NCI-H526 (cell line): ENCODE results near the gene ANAPC5.
"Not testable (repeated sequence)": the region's sequence is repeated elsewhere in the genome, so short reads cannot be mapped to it uniquely, and the experiment has no call there.

ENCODE experiments used
- DNase-seq, 2 experiments: peaks; one replicate each; lab custom pipeline; 2025; lab: John Stamatoyannopoulos, UW

ANAPC5 gene, protein sequence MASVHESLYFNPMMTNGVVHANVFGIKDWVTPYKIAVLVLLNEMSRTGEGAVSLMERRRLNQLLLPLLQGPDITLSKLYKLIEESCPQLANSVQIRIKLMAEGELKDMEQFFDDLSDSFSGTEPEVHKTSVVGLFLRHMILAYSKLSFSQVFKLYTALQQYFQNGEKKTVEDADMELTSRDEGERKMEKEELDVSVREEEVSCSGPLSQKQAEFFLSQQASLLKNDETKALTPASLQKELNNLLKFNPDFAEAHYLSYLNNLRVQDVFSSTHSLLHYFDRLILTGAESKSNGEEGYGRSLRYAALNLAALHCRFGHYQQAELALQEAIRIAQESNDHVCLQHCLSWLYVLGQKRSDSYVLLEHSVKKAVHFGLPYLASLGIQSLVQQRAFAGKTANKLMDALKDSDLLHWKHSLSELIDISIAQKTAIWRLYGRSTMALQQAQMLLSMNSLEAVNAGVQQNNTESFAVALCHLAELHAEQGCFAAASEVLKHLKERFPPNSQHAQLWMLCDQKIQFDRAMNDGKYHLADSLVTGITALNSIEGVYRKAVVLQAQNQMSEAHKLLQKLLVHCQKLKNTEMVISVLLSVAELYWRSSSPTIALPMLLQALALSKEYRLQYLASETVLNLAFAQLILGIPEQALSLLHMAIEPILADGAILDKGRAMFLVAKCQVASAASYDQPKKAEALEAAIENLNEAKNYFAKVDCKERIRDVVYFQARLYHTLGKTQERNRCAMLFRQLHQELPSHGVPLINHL

GRCh38 chr12:121351820-121352681 lies at the start of gene ANAPC5:
Gene ANAPC5 (minus strand): TSS chr12:121352411. CDS start chr12:121352340, 71 bp downstream.
- DNase-seq, result peak; percentile 99

DNA sequence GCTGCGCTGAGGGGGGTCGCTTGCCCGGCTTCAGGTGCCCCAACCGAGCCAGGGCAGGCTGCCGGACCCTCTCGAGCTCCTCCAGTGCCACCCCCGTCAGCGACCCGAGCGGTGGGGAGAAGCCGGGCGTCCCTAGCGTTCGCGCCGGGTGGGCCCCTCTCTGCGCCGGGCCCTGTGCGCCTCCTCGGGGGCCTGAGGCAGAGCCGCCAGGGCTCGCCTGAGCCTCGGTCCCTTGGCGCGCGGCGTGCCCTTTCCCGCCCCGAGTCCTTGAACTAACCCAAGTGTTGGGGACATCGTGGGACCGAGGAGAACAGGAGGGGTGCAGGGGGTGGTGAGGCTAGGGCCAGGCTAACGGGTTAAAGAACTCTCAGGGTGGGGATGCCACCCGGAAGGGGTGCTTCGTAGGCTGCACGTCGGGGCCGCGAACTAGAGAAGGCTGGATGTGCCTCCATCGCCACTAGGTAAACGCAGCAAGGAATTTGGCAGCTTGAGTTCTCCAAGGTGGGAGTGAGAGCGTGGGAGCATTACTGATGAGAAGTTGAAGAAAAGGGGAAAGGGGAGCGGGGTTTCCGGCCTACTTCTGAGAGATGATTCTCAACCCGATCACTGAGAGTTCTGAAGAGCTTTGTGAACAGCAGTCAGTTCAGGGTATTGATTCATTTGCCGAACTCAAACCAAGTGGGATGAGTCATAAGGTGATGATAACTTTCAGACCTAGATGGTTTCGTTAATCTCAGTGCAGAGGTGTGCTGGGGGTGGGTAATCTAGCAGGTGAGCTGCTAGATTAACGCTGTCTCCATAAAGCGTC lies 48.3 kb upstream of the ANAPC5 start:
- peak in 1 of 2 experiments; percentile 54 for DNase-seq

DNA sequence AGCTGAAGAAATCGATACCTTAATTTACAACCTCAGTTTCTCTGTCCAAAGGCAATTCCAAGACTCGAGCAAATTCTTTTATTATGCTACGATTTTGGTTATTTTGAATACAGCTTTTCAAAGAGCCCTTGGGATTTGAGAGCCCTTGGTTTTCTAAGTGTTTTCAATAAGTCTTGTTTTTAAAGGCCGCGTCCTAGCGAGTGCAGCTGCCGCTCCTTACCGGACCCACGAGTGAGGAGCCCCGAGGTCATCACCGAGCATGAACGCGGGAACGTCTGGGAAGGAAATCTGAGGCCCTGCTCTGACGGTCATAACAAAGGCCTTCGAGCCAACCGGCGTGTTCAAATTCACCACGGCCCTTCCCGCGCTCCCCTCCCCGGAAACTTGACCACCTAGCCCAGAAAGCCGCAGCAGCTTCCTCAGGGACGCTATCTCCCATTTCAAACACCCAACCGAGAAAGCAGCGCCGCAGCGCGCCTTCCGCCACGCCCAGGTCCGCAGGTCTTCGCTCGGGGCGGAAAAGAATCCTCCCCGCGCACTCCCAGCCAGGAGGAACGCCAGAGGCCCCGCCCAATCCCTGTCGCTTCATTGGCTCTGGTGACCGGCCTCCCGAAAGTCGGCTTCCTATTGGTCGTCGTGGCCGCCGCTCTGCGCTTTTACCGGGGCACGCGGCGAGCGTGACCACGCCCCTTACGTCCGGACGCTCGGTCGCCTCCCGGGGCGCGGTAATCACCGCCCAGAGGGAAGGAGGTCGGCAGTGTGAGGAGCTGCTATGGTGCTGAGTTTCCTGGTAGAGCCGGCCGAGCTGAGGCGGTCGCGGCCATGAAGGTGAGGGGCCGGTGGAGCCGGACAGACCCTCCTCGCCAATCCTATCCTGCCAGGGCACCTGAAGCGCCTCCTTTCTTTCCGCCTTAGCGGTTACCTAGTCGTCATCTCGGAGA lies 47.5 kb upstream of the ANAPC5 start, which contains the start of gene RNF34:
RNF34 (plus strand) TSS at position 728 of the 941 bp plus-strand sequence; CDS start at position 823, 95 bp downstream.
- peak; percentile 96 to 99 for DNase-seq

GRCh38 chr12:121398355-121398754 lies 46.1 kb upstream of the ANAPC5 start:
- DNase-seq, result no peak

DNA sequence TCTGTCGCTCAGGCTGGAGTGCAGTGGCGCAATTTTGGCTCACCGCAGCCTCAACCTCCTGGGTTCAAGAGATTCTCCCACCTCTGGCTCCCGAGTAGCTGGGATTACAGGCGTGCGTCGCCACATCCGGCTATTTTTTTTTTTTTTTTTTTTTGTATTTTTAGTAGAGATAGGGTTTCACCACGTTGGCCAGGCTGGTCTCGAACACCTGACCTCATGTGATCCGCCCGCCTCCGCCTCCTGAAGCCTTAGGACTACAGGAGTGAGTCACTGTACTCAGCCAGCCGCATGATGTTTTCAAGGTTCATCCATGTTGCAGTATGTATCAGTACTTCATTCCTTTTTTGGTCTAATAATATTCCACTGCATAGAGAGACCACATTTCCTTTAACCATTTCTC lies 45.3 kb upstream of the ANAPC5 start:
- no peak for DNase-seq

DNA sequence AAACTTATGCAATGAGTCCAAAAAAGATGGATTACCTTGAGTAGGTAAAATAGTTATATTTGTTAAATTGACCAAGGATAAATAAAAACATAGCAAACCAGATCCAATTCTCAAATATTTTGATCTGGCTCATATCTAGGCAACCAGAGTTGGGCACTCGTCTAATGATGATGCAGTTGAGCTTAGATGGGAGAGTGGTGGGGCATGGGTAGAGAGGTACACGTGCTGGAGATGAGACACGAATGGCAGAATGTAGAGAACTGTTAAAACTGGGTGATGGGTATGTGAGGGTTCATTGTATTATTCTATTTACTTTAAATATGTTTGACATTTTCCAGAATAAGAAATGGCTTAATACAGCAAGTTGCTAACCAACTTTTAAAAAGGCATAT lies 40.1 kb upstream of the ANAPC5 start:
- DNase-seq, result no peak

DNA sequence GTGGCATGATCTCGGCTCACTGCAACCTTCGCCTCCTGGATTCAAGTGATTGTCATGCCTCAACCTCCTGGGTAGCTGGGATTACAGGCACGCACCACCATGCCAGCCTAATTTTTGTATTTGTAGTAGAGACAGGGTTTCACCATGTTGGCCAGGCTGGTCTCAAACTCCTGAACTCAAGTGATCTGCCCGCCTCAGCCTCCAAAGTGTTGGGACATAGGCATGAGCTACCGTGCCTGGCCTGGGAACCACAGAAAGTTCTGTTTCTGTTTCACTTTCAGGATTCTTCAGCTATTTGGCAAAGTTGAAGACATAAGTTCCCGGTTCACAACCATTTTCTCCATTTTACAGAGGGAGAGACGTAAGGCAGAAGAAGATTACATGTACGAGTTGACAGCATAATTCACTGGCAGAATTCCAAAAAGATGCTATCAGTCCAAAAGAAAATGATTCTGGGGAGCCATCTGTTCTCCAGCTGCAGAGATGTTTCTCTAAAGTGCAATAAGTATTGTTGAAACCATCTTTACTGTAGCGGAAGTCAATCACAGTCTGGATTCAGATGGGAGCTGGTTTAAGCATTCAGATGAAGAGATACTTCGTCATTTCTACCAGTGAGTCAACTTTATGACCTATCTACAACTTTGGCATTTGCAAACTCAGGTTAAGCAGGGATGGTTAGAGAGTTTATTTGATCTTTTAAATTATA lies 39.6 kb upstream of the ANAPC5 start:
- no peak for DNase-seq

DNA sequence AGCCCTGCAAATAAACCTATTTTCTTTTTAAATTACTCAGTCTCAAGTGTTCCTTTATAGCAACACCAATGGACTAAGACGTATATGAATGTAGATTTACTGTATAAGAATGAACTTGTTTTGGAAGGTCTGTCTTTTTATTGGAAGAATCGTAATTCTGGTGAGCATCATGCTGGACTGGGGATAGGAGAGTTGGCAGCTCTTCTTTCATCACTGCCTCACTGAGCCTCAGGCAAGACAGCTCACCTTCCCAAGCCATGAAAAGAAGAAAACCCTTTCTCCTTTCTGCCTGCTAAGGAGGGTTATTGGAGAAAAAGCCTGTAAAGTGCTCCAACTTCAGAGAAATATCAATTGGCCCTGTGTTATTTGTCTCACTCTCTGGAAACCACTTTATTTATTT lies 38.6 kb upstream of the ANAPC5 start:
- no peak for DNase-seq

GRCh38 chr12:121388421-121388981 lies 36.3 kb upstream of the ANAPC5 start:
- DNase-seq, result no peak

DNA sequence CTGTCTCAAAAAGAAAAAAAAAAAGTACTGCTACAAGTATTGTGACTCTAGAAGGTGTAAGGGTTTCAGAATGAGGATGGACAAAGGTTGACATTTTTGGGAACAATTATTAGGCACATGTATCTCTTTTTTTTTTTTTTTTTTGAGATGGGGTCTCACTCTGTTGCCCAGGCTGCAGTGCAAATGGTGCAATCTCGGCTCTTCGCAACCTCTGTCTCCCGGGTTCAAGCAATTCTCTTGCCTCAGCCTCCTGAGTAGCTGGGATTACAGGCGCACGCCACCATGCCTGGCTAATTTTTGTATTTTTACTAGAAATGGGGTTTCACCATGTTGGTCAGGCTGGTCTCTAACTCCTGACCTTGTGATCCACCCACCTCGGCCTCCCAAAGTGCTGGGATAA lies 32.7 kb upstream of the ANAPC5 start:
- not testable (repeated sequence) for DNase-seq

- no peak for DNase-seq
Observed at GRCh38 chr12:121383601-121384021, 31.4 kb upstream of the ANAPC5 start.

GRCh38 chr12:121379945-121380344 lies 27.7 kb upstream of the ANAPC5 start:
- no peak for DNase-seq

GRCh38 chr12:121378736-121379135 lies 26.5 kb upstream of the ANAPC5 start:
- DNase-seq, result no peak

- peak in 1 of 2 experiments; percentile 39 for DNase-seq
Observed at GRCh38 chr12:121376754-121377697, 24.8 kb upstream of the ANAPC5 start.

GRCh38 chr12:121374945-121375584 lies 22.9 kb upstream of the ANAPC5 start:
- not testable (repeated sequence) for DNase-seq

GRCh38 chr12:121374336-121374735 lies 22.1 kb upstream of the ANAPC5 start:
- DNase-seq, result not testable (repeated sequence)

DNA sequence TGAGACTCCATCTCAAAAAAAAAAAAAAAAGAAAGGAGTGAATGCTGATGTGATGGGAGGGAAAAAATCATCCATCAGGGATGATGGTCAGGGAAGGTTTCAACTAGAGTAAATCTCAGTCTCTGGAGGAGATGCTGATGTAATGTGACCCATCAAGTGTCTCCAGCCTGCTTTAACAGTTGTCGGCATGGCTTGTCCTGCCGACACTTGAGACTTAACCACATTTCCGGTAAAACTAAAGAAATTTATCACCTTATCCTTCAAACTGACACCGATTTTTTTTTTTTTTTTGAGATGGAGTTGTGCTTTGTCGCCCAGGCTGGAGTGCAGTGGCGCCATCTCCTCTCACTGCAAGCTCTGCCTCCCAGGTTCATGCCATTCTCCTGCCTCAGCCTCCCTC lies 21.5 kb upstream of the ANAPC5 start:
- DNase-seq, result no peak
